Smooth muscle cell (in vitro differentiated cells): ENCODE measurements around the gene UBL4A. TPM values are rescaled to one million over a fixed set of nuclear protein-coding genes. Genes with fewer than 3 reads are reported as not detected.
"Not testable (repeated sequence)": the region's sequence is repeated elsewhere in the genome, so short reads cannot be mapped to it uniquely, and the experiment has no call there.

Source experiments
- DNase-seq: peaks from one replicate; lab custom pipeline; 2025; ENCODE audit not compliant: unreplicated experiment; lab: John Stamatoyannopoulos, UW
- H2AFZ ChIP-seq: fragments of 200-600 bp; sonication (generic); 2 replicates; pipeline ENCODE4 v1.6.0; 2016; ENCODE audit warnings: antibody characterized with exemption, low read depth, mild to moderate bottlenecking
- H3F3A ChIP-seq: fragments of 200-600 bp; sonication (generic); 2 replicates; pipeline ENCODE4 v1.6.0; 2017; ENCODE audit warnings: antibody characterized with exemption, low read depth
- H3K27ac ChIP-seq: fragments of 200-600 bp; sonication (generic); 2 replicates; pipeline ENCODE4 v1.5.1; 2016; ENCODE audit warnings: low read depth, mild to moderate bottlenecking
- H3K27me3 ChIP-seq: fragments of 200-600 bp; sonication (generic); 2 replicates; pipeline ENCODE4 v1.6.1; 2016; ENCODE audit warnings: low read depth, mild to moderate bottlenecking
- H3K36me3 ChIP-seq: fragments of 200-600 bp; sonication (generic); 2 replicates; pipeline ENCODE4 v1.5.1; 2016; ENCODE audit warnings: low read depth
- H3K4me1 ChIP-seq: fragments of 200-600 bp; sonication (generic); 2 replicates; pipeline ENCODE4 v1.5.1; 2016; ENCODE audit warnings: low read depth
- H3K4me2 ChIP-seq: fragments of 200-600 bp; sonication (generic); 2 replicates; pipeline ENCODE4 v1.6.0; 2016; ENCODE audit warnings: mild to moderate bottlenecking
- H3K4me3 ChIP-seq: fragments of 200-600 bp; sonication (generic); 2 replicates; pipeline ENCODE4 v1.5.1; 2016; ENCODE audit warnings: mild to moderate bottlenecking
- H3K79me2 ChIP-seq: fragments of 200-600 bp; sonication (generic); 2 replicates; pipeline ENCODE4 v1.6.0; 2016; ENCODE audit warnings: low read depth, mild to moderate bottlenecking
- H3K9ac ChIP-seq: fragments of 200-600 bp; sonication (generic); 2 replicates; pipeline ENCODE4 v1.6.0; 2016; ENCODE audit warnings: low read depth
- H3K9me3 ChIP-seq: fragments of 200-600 bp; sonication (generic); replicated peaks from 2 replicates; pipeline ENCODE4 v1.5.1; 2016; ENCODE audit warnings: low read depth
- H4K20me1 ChIP-seq: fragments of 200-600 bp; sonication (generic); 2 replicates; pipeline ENCODE4 v1.6.0; 2016; ENCODE audit warnings: low read depth
- WGBS: methylation state at CpG from one replicate; pipeline ENCODE4 v1.1.7; 2016; ENCODE audit warnings: low lambda C conversion rate; 5-methylcytosine and 5-hydroxymethylcytosine counted together
- polyA plus RNA-seq: library from polyadenylated mRNA; unstranded; fragments of >200 nt; fragmentation: Nextera tagmentation; extraction: Ambion mirVana; gene quantifications from 2 replicates; pipeline ENCODE4 v1.2.1, GENCODE V29; 2016
- total RNA-seq: library from RNA; depleted of rRNA; stranded (reverse); fragments of >200 nt; gene quantifications from 2 replicates; pipeline ENCODE4 v1.2.3, GENCODE V29; 2014
- TF ChIP-seq, protein P1 (sequence below): fragments of 200-600 bp; sonication (generic); IDR thresholded peaks from 2 replicates; pipeline ENCODE4 v1.5.1; 2017; ENCODE audit warnings: borderline replicate concordance, mild to moderate bottlenecking, antibody characterized with exemption; ENCODE audit not compliant: insufficient read depth, poor library complexity, severe bottlenecking

The UBL4A gene
- total and polyA plus RNA-seq, 2 experiments from 2014 or later = 42.1 to 46.9 TPM

DNA sequence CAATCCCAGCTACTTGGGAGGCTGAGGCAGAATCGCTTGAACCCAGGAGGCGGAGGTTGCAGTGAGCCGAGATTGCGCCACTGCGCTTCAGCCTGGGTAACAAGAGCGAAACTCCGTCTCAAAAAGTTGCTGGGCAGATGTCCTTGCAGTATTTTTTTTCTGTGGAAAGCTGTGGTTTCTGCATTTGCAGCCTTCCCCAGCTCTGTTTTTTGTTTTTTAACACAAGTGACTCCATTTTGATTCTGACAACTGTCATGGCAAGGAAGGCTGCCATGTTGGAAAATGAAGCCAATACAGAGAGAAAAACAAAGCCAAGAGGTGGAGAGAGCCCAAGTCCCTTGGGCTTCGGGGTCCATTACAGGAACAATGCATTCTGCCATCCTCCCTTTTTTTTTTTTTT, 15.7 kb upstream of the UBL4A start:
- H3K27me3 ChIP-seq = no peaks in the 10 kb centered on the region
- H3K9ac ChIP-seq = no peak overlapping the region
- H3K9me3 ChIP-seq = no peaks in the 10 kb centered on the region
- DNase-seq = no peak
- no peak overlapping the region for H3K4me2 ChIP-seq
- H4K20me1 ChIP-seq = no peaks in the 10 kb centered on the region
- no peaks in the 10 kb centered on the region for H3K79me2 ChIP-seq
- H3K4me3 ChIP-seq = no peak overlapping the region
- 78% methylated on average over 8 of the region's 8 CpGs for WGBS
- no peak overlapping the region for H2AFZ ChIP-seq
- H3K4me1 ChIP-seq = no peaks in the 10 kb centered on the region
- TF ChIP-seq, protein P1, sequence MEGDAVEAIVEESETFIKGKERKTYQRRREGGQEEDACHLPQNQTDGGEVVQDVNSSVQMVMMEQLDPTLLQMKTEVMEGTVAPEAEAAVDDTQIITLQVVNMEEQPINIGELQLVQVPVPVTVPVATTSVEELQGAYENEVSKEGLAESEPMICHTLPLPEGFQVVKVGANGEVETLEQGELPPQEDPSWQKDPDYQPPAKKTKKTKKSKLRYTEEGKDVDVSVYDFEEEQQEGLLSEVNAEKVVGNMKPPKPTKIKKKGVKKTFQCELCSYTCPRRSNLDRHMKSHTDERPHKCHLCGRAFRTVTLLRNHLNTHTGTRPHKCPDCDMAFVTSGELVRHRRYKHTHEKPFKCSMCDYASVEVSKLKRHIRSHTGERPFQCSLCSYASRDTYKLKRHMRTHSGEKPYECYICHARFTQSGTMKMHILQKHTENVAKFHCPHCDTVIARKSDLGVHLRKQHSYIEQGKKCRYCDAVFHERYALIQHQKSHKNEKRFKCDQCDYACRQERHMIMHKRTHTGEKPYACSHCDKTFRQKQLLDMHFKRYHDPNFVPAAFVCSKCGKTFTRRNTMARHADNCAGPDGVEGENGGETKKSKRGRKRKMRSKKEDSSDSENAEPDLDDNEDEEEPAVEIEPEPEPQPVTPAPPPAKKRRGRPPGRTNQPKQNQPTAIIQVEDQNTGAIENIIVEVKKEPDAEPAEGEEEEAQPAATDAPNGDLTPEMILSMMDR = no peak
- no peaks in the 10 kb centered on the region for H3K36me3 ChIP-seq
- H3F3A ChIP-seq = peaks cover 2% of the 10 kb centered on the region
- H3K27ac ChIP-seq = no peak overlapping the region

DNA sequence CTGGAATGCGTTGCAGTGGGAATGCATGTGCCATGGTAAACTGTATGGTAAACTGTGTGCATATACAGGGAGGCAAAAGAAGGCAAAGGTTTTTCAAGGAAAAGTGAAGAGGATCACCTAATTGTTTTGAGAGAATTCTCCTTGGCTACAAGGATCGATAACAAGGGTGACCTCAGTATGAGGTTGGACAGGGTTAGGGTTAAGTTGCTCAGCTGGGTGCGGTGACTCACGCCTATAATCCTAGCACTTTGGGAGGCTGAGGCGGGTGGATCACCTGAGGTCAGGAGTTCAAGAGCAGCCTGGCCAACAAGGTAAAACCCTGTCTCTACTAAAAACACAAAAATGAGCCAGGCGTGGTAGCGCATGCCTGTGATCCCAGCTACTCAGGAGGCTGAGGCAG, 15.0 kb upstream of the UBL4A start:
- not testable (repeated sequence) for H3F3A ChIP-seq, H2AFZ ChIP-seq, H3K4me3 ChIP-seq, H4K20me1 ChIP-seq, H3K27me3 ChIP-seq, H3K9ac ChIP-seq, H3K4me2 ChIP-seq, H3K9me3 ChIP-seq, H3K27ac ChIP-seq, H3K79me2 ChIP-seq, H3K36me3 ChIP-seq, H3K4me1 ChIP-seq, DNase-seq
- 88% methylated on average over 7 of the region's 7 CpGs for WGBS

DNA sequence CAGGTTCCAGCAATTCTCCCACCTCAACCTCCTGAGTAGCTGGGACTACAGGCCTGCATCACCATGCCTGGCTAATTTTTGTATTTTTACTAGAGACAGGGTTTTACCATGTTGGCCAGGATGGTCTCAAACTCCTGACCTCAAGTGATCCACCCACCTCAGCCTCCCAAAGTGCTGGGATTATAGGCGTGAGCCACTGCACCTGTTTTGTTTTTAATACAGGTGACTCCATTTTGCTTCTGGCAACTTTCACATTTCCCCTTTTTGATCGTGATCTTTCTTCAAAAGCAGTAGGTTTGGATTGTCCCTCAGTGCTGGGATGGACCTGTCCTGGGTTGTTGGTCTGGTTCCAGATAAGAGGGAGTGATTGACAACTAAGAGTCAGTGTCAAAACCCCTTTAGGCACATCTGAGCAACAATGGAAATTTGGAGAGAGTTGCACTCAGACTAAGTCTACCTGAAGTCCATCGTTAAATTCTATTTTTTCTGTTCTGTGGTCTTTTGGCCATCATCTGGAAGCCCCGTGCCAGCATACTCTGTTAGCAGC, 10.2 kb upstream of the UBL4A start:
- H3K4me2 ChIP-seq, H3F3A ChIP-seq, DNase-seq, H3K27me3 ChIP-seq, H3K79me2 ChIP-seq, H3K4me1 ChIP-seq, H3K36me3 ChIP-seq, H2AFZ ChIP-seq, H4K20me1 ChIP-seq, H3K4me3 ChIP-seq, H3K9me3 ChIP-seq, H3K27ac ChIP-seq, H3K9ac ChIP-seq: not testable (repeated sequence)
- WGBS = 82% methylated on average over 4 of the region's 4 CpGs

GRCh38 chrX:154495472-154495922, 9.1 kb upstream of the UBL4A start:
- Histone ChIP-seq H2AFZ (no peak overlapping the region), H3K9ac (no peak overlapping the region), H3K4me1 (peaks cover 3% of the 10 kb centered on the region), H3K9me3 (no peaks in the 10 kb centered on the region), H3K79me2 (no peaks in the 10 kb centered on the region), H3K4me2 (no peak overlapping the region), H3K27ac (no peak overlapping the region), H3K4me3 (no peak overlapping the region), H3K36me3 (no peaks in the 10 kb centered on the region), H4K20me1 (no peaks in the 10 kb centered on the region), H3K27me3 (no peaks in the 10 kb centered on the region), H3F3A (no peaks in the 10 kb centered on the region)
- DNase-seq = no peak
- TF ChIP-seq, protein P1 = no peak
- WGBS = 84% methylated on average over 6 of the region's 6 CpGs

DNA sequence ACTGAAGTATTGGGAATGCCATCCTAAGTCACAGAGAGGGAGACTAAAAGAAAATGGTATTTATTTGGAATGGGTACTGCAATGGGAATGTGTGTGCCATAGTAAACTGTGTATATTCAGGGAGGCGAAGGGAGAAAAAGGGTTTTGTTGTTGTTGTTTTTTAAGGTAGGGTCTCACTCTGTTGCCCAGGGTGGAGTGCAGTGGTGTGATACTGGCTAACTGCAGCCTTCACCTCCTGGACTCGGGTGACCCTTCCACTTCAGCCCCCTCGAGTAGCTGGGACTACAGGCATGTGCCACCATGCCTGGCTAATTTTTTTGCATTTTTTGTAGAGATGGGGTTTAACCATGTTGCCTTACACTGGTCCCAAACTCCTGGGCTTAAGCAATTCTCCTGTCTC, 8.3 kb upstream of the UBL4A start:
- TF ChIP-seq, protein P1 = no peak
- no peak overlapping the region for H3K9ac ChIP-seq
- H3K9me3 ChIP-seq = no peaks in the 10 kb centered on the region
- H3K79me2 ChIP-seq = no peaks in the 10 kb centered on the region
- no peak for DNase-seq
- H3K27me3 ChIP-seq = no peaks in the 10 kb centered on the region
- no peaks in the 10 kb centered on the region for H4K20me1 ChIP-seq
- H3K27ac ChIP-seq = no peak overlapping the region
- WGBS = 80% methylated on average over 3 of the region's 3 CpGs
- H3K4me3 ChIP-seq = no peak overlapping the region
- H3K36me3 ChIP-seq = no peaks in the 10 kb centered on the region
- H3K4me2 ChIP-seq = no peak overlapping the region
- no peaks in the 10 kb centered on the region for H3F3A ChIP-seq
- peaks cover 3% of the 10 kb centered on the region for H3K4me1 ChIP-seq
- H2AFZ ChIP-seq = no peak overlapping the region
